DMS 273 (cell line): ENCODE measurements around the gene AGBL4.

Experiments
- DNase-seq: peaks from one replicate; lab custom pipeline; 2025; ENCODE audit not compliant: unreplicated experiment; lab: John Stamatoyannopoulos, UW

The AGBL4 gene

DNA sequence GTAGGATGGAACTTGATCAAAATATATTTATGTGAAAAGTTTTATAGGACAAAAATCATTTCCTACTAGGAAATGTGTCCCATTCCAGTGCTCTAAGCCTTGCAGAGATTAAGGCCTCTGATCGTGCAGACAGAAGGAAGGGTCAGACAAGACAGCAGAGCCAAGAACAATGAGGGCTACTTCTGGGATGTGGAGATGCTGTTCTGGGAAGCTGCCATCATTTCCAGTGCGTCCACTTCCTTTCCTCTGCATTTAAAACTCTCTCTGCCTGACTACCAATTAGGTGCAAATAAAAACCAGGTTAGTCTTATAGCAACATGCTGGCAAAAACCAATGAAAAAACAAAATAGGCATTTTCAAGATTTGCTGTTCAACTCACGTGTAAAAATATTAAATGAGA, 1283.1 kb downstream of the AGBL4 start:
- DNase-seq: no peak

DNA sequence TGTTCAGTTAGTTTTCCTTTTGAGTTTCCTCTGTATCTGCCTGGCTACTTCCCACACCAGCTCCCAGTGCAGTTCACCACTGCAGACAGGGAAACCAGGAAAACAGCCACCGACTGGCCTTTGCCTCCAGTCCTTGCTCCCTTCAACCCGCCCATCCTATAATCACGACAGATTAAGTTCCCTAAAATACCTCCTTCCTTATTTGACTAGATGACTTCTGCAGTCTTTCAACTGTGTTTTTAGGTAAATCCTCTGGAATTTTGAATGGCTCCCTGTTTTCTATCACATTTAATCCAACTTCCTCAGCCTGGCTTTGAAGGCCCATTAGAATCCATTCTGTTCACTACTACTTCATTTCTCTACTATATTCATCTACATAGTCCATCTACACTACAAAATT, 1284.7 kb downstream of the AGBL4 start:
- no peak for DNase-seq

DNA sequence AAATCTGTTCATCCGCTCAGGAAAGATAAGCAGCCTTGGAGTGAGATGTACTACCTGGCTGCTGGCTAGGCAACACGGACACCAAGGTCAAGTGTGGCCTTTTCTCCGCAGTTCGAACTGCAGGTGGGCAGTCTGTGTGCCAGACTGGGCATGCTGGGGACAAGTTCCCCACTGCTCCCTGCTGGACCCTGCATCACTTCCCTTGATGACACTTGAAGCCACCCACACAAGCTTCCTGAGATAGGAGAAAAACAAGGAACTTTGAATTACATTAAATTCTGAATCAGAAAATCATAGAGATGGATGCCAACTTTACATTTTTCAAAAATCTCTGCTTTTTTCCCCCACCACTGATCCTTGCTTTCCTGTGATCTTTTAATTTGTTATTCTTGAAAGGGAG, 1285.4 kb downstream of the AGBL4 start:
- no peak for DNase-seq

DNA sequence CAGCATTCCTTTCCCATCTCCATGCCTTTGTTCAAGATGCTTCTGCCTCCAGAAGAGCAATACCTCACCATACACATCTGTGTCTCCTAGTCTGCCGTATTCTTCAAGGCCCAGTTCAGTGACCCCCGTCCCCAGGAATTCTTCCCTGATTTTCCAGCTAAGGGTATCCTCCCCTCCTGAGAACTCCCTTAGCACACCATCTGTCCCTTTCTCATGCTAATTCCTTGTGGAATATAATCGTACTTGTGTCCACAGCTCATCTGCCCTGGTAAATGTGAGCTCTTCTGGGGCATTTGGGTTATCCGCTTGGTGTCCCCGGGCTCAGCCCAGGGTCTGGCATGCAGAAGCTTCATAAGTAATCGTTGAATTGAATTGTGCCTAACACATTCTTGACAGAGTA, 1288.0 kb downstream of the AGBL4 start:
- DNase-seq: no peak

DNA sequence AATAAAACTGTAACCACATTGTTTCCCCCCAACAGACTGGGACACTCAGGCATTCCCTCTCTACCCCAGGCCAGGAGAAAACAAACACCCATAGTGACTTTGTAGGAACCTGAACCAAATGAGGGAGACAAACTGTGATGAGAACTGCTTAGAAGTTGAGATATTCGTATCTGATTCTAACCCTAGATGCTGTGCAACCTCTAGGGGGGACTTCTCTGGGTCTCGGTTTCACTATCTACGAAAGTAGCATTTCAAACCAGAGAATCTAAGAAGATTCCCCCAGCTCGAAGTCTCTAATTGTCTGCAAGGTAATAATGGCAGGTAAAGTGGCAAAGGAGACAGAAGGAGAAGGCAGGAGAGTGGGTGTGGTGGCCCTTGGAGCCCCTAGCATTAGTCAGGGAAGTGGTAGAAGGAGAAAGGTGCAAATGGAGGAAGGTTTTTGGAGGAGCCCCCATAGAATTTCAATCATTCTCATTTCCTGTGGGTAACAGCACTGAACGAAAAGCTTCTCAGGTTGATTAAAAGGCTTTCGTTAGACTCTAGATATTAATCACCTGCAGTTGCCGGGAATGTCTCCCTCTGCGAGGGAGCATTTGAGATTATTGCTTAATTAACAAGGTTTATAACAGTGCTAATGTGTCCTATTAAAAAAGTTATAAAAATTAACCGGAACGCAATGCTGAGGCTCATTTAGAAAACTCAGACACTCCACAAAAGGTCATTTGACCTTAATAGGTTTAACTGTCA, 1293.4 kb downstream of the AGBL4 start:
- DNase-seq: no peak

DNA sequence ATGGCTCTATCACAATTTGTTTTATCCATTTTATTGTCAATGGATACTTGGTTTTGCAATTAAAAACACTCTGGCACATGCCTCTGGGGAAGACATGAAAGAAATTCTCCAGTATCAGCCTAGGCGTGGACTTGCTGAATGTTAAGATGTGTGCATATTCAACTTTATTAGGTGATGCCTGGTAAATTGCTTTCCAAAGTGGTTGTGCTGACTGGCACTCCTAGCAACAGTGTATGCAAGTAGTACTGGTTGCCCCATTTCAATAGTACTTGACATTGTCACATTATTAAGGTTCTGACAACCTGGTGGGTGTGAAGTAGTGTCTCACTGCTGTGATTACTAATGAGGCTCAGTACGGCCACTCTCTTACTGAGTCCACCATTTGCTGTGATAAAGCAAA, 1295.2 kb downstream of the AGBL4 start:
- no peak for DNase-seq

DNA sequence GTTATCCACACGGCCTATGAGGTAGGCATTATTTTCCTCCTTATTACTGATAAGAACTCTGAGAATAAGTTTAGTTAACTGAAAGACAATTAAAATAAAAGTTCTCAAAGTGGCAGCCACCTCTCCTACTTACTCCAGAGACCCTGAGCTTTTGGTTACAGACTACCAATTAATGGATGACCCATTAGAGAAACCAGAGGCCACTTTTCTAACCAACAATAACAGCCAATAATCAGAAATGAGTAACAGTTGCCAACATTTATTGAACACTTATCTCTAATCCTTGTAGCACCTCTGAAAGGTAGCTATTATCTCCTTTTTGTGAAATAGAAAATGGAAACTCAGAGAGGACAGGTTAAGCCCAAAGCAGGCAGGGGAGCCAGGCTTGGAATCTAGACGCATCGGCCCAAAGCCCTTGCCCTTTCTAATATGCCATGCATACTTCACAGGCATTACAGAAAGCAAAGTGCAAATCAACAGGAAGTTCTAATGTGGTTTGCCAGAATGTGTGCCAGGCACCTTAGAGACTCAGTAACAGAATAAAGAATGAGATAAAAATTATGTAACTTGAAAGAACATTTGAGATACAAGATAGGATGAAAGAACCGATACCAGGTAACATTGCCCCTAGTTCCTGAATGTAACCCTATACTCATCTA, 1297.1 kb downstream of the AGBL4 start:
- no peak for DNase-seq

DNA sequence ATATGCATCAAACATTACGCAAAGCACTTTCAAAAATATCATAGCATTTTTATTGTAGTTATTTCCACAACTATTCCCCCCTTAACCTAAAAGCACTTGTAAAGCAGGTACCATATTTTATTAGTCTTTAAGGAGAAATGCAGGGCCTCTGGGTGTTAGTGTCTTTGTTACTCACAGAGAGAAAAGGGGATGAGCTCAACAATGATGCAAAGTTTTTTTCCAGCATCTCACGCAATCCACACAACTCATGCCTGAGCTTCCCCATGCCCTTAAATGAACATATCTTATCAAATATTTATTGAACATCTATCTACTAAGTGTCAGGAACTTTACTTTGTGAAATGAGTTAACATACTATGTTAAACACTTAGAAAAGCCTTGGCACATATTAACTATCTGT, 1297.6 kb downstream of the AGBL4 start:
- DNase-seq: no peak

DNA sequence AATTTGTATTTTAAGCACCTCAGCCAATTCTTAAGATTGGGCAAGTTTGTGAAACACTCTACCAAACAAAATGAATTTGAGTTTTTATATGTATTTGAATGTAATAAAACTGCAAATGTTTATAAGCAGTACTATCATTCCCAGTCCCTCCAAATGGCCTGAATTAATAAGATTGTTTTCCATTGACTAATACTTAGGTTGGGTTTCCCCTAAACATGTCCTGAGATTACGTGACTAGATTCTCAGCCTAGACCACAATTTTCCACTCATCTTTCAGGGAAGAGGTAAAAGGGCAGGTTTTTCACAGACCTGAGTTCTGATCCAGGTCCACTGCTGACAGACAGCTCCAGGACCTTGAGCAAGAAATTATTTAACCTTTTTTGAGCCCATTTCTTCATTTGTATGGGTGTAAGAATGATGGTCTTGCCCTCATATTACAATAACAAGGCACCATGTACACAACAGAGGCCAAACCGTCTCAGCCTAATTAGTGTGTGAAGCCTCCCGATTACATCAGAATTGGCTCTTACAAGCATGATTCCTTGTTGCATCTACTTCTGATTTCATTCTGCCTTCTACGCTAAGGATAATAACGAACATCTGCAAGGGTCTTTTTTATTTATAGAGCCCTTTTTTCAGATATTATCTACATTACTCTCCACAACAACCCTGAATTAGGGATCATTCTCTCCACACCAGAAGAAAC, 1298.3 kb downstream of the AGBL4 start:
- DNase-seq: no peak

DNA sequence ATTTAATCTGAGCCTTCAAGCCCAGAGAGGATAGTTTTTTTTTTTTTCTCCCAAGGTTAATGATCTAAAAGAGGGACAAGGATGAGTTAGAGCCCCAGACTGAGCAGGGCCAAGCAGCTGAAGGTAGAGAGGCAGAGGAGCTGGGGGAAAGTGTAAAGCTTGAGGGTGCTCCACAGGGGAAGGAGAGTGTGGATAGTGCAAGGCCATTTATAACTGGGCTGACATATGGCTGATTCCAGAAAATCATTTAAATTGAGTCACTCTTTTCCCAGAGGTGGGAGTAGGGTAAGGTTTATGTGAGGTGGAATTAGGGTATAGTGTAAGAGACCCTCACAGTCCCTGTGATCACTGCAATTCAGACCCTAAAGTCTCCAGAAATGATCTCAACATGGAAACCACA, 1302.8 kb downstream of the AGBL4 start:
- no peak for DNase-seq

DNA sequence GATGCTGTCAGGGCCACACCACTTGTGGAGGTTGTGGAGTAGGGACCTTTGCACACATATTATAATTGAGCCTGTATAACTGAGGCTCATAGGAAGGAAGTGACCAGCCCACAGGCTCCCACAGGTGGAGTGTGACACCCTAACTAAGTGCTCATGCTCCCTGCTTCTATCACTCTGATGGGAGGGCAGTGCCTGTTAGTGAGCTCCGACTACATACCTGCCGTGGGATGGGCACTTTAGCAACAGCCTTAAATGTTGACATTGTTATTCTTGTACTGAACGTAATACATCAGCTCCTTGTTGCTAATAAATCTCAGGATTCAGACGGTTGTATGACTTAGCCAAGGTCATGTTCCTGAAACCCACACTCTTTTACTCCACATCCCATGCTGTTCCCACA, 1305.0 kb downstream of the AGBL4 start:
- DNase-seq: no peak

DNA sequence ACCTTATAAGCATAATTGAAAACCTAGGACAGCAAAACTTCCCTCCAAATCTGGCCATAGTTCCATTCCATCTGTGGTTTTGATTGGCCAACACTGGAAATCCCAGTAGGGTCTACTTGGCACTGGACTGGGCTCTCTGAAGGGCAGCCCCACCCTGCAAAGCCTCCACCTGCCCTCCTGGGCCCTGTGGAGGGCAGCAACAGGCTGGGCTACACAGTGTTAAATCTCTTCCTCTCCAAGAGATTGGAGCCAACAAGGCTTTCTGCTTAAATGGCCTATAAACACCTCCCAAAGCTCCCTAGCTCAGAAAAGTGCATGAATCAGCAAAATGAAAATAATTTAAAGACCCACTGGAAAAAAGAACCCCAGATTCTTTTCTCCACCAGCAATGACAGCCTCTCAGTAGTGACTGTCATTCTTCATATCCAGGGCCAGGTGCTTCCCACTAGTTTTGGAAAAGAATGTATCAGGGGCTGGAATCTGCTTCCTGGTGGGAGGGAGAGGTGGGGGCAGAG, 1305.6 kb downstream of the AGBL4 start:
- DNase-seq: no peak

DNA sequence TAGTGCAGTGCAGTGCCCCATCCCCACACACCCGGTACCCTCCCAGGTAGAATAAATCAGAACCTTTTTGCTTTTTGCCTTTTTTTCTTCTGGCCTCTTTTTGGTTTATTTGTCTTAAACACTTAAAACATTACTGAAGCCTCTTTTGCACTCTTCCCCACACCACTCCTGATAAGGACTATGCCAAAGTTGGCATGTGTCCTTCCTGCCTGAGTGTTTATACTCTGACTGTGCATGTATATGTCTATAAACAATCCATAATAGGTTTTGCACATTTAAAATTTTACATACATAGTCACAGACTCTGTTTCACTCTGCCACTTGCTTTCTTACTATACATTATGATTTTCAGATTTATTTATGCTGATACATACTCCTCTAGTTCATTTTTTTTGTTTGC, 1306.7 kb downstream of the AGBL4 start:
- no peak for DNase-seq

DNA sequence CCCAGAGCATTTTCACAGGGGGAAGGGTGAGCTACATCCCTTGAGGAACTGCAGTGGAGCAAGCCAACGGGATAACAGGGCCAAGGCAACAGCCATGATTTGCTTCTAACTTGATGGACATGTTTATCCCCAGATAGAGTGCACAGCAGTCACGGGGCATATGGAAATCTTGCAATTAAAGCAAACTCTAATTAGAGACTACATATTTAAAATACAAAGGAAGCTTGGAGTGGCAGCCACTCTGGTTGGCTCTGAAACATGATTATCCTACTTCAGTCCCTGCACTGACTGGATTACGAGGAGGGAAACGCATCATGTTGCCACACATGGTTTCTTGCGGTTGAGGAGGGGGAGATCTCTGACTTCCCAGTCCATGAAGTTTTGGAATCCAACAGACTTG, 1307.8 kb downstream of the AGBL4 start:
- no peak for DNase-seq

DNA sequence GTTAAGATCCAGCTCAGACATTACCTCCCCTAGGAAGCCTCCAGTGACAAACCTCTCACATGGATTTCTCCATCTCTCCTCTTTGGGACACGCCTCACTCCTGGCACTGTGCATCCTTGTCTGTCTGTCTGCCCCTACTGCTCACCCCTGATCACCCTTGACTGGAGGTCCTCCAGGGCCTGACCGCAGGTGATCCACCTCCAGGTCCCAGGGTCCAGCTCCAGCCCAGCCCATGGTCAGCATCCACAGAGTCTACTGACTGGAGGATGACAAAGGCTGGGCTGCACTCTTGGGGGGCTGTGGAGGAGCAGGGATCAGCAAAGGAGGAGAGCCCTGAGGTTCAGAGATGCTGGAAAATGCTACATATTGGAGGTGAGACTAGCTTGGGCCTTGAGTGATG, 1312.8 kb downstream of the AGBL4 start:
- no peak for DNase-seq

DNA sequence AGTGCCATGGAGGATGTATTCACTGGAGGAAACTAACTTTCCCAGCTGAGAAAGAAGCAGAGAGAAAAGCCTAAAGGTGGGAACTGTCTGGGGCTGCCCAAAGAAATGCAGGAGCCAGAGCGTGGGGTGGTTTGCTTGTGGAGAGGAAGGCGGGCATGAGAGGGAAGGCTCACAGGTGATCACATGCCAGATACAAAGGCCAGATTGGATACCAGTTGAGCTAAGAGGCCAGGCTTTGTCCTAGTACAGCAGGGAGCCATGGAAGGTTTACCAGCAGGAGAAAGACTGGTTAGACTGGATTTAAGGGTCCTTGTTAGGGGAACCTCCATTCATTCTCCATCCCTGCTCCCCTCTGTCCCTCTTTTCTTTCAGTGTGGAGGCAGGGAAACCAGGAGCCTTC, 1313.4 kb downstream of the AGBL4 start:
- no peak for DNase-seq

DNA sequence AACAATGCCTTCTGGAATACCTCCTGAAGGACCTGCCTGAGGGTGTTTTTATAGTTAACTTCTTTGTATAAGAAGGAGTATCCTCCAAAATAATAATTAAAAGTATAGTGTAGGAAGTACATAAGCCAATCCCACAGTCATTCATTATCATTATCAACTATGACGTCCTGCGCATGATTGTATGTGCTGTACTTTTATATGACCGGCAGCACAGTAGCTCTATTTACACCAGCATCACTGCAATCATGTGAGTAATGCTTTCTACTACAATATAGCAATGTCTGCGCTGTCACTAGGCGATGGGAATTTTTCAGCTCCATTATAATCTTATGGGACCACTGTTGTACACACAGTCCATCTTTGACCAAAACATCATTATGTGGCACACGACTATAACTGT, 1319.0 kb downstream of the AGBL4 start:
- DNase-seq: no peak

DNA sequence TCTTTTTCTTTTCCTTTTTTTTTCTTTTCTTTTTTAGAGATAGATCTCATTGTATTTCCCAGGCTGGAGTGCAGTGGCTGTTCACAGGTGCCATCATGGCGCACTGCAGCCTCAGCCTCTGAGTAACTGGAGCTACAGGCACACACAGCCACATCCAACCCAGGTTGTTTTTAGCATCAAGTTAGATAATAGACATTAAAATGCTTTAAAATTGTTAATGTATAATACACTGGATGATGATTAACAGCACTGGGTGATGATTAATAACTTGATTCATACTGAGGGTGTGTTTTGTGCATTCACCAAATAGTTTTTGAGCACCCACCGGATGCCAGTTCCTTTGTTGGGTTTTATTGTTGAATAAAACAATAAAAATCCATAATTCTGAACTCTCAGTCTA, 1322.3 kb downstream of the AGBL4 start:
- no peak for DNase-seq

DNA sequence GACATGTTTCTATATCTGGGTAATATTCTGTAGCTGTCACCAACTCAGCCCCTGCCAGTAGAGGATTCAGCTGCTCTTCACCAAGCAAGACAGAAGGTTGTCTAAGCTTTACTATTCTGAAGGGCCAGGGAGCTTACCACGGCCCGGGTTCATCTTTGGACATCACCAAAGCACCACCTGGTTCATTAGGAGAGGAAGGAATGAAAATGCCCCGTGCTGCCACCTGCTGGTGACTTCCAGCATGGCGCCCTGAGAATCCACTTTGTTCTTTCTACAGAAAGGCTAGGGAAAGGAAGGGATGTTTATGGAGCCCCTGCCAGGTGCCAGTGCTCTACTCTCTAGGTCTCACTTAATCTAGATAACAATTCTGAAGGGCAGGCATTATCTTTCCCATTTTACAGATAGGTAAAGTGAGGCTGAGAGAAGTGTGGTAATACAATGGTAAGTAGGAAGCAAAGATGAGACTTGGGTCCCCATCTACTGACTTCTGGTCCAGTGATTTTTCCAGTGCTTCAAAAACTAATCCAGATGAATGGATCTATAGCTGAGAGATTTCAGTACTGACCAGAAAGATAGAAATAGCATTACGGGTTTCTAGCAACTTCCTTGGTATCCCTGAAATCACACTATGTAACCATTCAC, 1326.6 kb downstream of the AGBL4 start:
- DNase-seq: peak; percentile 83

DNA sequence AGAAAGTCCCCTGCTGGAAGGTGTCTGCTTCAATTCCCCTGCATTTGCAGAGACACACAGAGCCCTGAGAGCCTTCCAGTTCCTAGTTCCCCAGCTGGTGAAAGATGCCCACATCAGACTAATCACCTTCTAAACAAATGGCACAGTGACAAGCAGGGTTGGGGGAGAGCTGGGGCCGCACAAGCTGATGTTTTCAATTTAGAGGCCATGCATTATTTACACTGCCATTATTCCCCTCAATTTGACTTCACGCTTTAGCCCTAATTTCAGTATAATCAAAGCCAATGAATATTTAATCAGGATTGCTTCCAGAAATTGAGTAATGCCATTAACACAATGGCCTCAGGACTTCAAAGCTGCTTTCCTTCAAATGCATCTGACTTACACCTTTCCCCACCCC, 1328.6 kb downstream of the AGBL4 start:
- no peak for DNase-seq

DNA sequence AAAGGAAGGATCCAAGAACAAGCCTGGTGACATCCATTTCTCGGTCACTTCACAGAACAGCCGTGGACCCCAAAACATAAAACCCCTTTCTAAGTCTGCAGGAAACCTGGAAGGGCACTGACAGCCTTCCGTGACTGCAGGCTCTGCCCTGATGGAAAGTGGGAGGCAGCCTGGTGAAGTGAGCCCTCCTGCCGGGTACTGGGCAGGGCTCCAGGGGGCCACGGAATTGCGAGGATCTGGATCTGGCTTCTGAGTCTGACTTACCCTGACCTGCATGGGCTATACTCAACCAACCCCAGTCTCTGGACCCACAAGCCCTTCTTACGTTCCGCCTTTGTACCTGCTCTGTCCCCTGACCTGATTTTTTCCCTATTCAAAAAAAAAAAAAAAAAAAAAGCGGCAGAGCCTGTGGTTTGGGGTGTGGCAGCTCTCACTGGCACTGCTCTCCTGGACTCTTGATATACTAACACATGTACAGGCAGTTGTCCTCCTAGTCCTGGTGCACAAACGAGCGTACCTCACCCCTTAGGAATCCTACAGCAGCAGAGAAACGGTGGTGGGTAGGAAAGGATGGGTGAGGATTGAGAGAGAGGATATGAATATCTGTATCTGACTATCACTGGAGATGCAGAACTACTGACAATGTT, 1330.0 kb downstream of the AGBL4 start:
- DNase-seq: peak; percentile 42
